ENCODE data around the gene C5AR2.
A peak's percentile ranks its signal among the peaks of the same experiment; 100 is the strongest.
"Not testable (repeated sequence)": the region's sequence is repeated elsewhere in the genome, so short reads cannot be mapped to it uniquely, and the experiment has no call there.

Gene C5AR2

DNA sequence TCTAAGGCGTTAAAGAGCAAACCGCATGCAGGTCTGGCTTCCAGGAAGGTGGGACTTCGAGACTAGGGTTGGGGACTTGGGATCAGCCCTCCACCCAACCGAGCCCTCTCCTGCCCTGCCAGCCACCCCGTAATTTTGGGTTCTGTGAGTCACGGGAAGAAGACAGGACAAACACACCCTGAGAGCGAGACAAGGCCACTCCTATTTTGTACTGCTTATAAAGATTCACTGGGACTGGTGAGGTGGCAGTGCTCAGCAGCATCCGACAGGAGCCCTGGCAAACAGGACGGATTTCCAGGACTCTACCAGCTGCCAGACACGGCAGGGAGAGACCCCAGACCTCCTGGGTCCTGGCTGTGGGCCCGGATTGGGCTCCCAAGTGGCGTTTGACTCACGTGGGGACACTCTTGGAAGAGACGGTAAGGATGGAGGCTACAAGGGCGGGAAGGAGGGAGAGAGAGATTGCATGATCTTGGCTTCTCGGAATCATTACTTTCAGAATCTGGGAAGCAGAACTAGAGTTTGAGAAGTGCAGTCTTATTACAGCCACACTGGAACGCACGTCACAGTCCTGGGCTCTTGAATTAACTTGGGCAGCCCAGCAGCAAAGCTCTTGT is at the start of gene C5AR2:
TSS of gene C5AR2 (plus strand) at position 245 of the 617 bp plus-strand sequence. CDS start 8,625 bp downstream, outside the sequence.
- H3K27ac ChIP-seq = no peak within 1 kb of the TSS

DNA sequence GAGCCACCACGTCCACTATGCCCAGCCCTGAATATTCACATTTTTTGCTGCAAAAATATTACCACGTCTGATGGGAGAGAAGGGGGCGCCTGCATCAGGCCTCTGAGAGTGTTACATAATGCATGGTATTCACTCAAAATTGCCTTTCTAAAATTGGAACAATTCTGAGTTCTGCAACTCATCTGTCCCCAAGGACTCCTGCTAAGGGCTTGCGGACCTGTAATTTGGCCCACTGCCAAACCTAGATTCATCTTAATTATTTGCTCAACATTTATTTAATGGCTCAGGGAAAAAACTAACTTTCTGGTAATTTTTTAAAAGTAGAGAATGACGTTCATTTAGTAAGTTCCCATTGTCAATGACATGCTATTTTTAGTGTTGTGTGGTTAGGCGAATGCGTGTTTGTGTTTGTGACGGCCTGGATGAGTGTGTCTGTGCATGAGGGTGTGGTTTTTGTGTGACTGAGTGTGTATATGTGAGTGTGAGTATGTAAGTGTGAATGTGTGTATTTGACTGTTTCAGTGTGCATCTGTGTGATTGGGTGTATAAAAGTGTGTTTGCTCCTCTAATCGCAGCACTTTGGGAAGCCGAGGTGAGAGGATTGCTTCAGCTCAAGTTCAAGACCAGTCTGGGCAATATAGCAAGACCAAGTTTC is 48.4 kb upstream of the C5AR2 start:
- TF ChIP-seq, protein P1, sequence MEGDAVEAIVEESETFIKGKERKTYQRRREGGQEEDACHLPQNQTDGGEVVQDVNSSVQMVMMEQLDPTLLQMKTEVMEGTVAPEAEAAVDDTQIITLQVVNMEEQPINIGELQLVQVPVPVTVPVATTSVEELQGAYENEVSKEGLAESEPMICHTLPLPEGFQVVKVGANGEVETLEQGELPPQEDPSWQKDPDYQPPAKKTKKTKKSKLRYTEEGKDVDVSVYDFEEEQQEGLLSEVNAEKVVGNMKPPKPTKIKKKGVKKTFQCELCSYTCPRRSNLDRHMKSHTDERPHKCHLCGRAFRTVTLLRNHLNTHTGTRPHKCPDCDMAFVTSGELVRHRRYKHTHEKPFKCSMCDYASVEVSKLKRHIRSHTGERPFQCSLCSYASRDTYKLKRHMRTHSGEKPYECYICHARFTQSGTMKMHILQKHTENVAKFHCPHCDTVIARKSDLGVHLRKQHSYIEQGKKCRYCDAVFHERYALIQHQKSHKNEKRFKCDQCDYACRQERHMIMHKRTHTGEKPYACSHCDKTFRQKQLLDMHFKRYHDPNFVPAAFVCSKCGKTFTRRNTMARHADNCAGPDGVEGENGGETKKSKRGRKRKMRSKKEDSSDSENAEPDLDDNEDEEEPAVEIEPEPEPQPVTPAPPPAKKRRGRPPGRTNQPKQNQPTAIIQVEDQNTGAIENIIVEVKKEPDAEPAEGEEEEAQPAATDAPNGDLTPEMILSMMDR (conservative IDR thresholded peaks at IDR 0.05) = no peak
- H3K27ac ChIP-seq = no peak overlapping the region

More for the DNA sequence above, at the start of gene C5AR2:
- TF ChIP-seq, protein P1 (conservative IDR thresholded peaks at IDR 0.05) = no peak

DNA sequence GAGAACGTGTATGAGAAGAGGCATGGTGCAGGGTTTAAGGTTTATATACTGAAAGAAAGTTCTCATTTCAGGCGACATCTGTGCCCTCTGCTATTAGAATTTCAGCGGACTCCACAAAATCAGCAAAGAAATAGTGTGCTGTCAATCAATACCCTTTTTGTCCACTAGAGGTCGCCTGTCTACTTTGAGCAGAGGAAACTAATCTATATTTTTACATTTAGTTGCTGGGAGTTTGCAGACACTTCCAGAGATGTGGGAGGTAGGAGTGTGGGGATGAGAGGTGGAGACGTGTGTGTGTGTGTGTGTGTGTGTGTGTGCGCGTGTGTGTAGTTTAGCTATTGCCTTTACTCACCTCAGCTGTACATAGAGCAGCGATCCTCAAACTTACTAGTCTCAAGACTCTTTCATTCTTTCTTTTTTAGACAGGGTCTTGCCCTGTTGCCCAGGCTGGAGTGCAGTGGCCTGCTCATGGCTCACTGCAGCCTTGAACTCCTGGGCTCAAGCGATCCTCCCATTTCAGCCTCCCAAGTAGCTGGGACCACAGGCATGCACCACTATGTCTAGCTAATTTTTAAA is 47.6 kb upstream of the C5AR2 start:
- no peak overlapping the region for H3K27ac ChIP-seq
- TF ChIP-seq, protein P1 (conservative IDR thresholded peaks at IDR 0.05) = peak; percentile 96

DNA sequence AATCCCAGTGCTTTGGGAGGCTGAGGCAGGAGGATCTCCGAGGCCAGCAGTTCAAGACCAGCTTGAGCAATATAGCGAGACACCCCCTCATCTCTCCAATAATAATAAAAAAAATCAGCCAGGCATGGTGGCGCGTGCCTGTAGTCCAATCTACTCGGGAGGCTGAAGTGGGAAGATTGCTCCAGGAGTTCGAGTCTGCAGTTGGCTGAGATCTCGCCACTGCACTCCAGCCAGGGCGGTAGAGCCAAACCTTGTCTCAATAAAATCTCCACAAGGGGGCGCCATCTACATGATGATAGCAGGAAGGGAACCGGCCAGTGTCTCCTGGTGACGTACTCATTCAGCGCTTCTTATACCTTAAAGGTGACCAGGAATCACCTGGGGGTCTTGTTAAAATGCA is 35.9 kb upstream of the C5AR2 start:
- TF ChIP-seq, protein P1 (conservative IDR thresholded peaks at IDR 0.05) = peak; percentile 87
- H3K27ac ChIP-seq = no peak overlapping the region

DNA sequence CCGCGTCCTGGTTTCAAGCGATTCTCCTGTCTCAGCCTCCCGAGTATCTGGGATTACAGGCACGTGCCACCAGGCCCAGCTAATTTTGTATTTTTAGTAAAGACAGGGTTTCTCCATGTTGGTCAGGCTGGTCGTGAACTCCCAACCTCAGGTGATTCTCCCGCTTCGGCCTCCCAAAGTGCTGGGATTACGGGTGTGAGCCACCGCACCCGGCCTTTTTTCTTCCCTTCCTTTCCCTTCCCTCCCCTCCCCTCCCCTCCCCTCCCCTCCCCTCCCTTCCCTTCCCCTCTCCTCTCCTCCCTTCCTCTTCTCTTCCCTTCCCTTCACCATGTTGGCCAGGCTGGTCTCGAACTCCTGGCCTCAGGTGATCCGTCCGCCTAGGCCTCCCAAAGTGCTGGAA is 31.1 kb upstream of the C5AR2 start:
- not testable (repeated sequence) for H3K27ac ChIP-seq

DNA sequence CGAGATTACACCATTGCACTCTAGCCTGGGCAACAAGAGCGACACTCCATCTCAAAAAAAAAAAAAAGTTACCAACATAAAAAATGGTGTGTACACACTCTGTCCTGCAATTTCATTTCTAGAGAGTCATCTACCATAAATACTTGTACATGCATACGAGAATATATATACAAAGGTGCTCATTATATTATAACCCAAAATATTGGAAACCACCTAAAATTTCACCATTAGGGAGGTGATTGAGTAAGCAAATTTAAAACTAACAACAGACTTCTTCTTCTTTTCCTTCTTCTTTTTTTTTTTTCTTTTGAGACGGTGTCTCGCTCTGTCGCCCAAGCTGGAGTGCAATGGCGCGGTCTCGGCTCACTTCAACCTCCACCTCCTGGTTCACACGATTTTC is 29.7 kb upstream of the C5AR2 start:
- H3K27ac ChIP-seq = no peak overlapping the region

DNA sequence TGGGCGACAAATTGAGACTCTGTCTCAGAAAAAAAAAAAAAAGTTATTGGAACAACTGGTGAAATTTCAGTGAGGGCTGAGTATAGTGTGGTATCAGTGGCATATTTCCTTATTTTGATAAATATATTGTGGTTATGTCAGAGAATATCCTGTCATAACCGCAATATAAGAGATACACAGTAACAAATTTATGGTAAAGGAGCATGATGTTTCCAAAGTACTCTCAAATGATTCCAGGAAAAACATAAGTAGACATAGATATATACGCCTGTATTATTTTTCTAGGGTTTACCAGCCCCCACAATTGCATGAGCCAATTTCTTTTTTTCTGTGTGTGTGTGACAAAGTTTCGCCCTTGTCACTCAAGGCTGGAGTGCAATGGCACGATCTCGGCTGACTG is 28.0 kb upstream of the C5AR2 start:
- TF ChIP-seq, protein P1 (conservative IDR thresholded peaks at IDR 0.05) = no peak
- H3K27ac ChIP-seq = no peak overlapping the region

More for the DNA sequence above, 29.7 kb upstream of the C5AR2 start:
- TF ChIP-seq, protein P1 (conservative IDR thresholded peaks at IDR 0.05) = no peak

DNA sequence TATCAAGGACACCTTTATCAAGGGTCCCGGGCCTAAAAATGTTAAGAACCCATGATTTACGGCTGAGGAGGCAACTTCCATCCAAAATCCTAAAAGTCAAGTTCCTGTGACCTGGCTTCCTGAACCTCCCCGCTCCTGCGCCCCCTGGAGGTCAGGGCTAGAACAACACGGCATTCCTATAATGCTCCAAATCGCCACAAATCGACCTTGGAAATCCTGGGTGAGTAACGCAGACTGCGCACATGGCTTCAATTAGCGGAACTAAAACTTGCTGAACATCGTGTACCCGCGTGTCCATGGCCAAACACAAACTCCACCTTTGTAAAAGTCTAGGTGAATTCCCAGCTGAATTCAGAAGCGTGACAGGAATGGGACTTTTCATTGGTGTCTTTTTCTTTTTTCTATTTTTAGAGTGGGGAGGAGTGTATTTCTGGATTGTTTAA is 26.6 kb upstream of the C5AR2 start:
- 0 out of 2 replicates have a peak overlapping the region, but pooled peaks have one; percentile 12 for H3K27ac ChIP-seq
- TF ChIP-seq, protein P1 (conservative IDR thresholded peaks at IDR 0.05) = peak; percentile 98
